Medulla oblongata (tissue), 1 donor: ENCODE measurements around the gene SEMA4F.

Experiments used
- DNase-seq: peaks from one replicate; pipeline ENCODE4 v3.0.0-alpha.2; 2015; ENCODE audit errors: extremely low spot score

Gene SEMA4F

GRCh38 chr2:74707837-74708236, 53.8 kb downstream of the SEMA4F start:
- DNase-seq, result no peak

GRCh38 chr2:74708296-74708695, 54.2 kb downstream of the SEMA4F start:
- no peak for DNase-seq

GRCh38 chr2:74708883-74709282, 54.8 kb downstream of the SEMA4F start:
- no peak for DNase-seq

GRCh38 chr2:74712223-74713053, 58.4 kb downstream of the SEMA4F start:
- no peak for DNase-seq

- DNase-seq, result no peak
Measured at GRCh38 chr2:74714691-74715080, 60.6 kb downstream of the SEMA4F start.

GRCh38 chr2:74715081-74715791, 61.2 kb downstream of the SEMA4F start:
- DNase-seq, result peak; percentile 87

- DNase-seq, result peak; percentile 6
Measured at GRCh38 chr2:74715880-74716279, 61.8 kb downstream of the SEMA4F start.

GRCh38 chr2:74719066-74719465, 65.0 kb downstream of the SEMA4F start:
- DNase-seq, result no peak

GRCh38 chr2:74721316-74721715, 67.3 kb downstream of the SEMA4F start:
- DNase-seq, result no peak

GRCh38 chr2:74724496-74724895, 70.4 kb downstream of the SEMA4F start:
- DNase-seq, result no peak

GRCh38 chr2:74725287-74725686, 71.2 kb downstream of the SEMA4F start:
- no peak for DNase-seq

GRCh38 chr2:74728842-74729241, 74.8 kb downstream of the SEMA4F start:
- no peak for DNase-seq

GRCh38 chr2:74730530-74730929, 76.5 kb downstream of the SEMA4F start:
- DNase-seq, result no peak
